ENCODE measurements around the gene LBX1.

The LBX1 gene

GRCh38 chr10:101233863-101234262, 4.6 kb upstream of the LBX1 start:
- TF ChIP-seq CTCF (conservative IDR thresholded peaks at IDR 0.05): no peak
- TF ChIP-seq ZFX (IDR thresholded peaks at IDR 0.05): no peak
- H3K27ac ChIP-seq: no peak overlapping the region

- no peak overlapping the region for H3K27ac ChIP-seq
- TF ChIP-seq CTCF (conservative IDR thresholded peaks at IDR 0.05): no peak
- TF ChIP-seq ZFX (IDR thresholded peaks at IDR 0.05): no peak
Observed at GRCh38 chr10:101233443-101233842, 4.2 kb upstream of the LBX1 start.

- TF ChIP-seq CTCF (conservative IDR thresholded peaks at IDR 0.05): no peak
- TF ChIP-seq ZFX (IDR thresholded peaks at IDR 0.05): no peak
- H3K27ac ChIP-seq: no peak overlapping the region
Observed at GRCh38 chr10:101231912-101232689, 2.8 kb upstream of the LBX1 start.

- no peak for TF ChIP-seq CTCF (conservative IDR thresholded peaks at IDR 0.05)
- no peak for TF ChIP-seq ZFX (IDR thresholded peaks at IDR 0.05)
- H3K27ac ChIP-seq: no peak overlapping the region
Observed at GRCh38 chr10:101231092-101231491, 1.8 kb upstream of the LBX1 start.

- no peak overlapping the region for H3K27ac ChIP-seq
- TF ChIP-seq CTCF (conservative IDR thresholded peaks at IDR 0.05): no peak
Observed at GRCh38 chr10:101230183-101230917, 1.1 kb upstream of the LBX1 start.

GRCh38 chr10:101228966-101229265, 347 bp downstream of the LBX1 start:
- no peak overlapping the region for H3K27ac ChIP-seq
- no peak for TF ChIP-seq ZFX (IDR thresholded peaks at IDR 0.05)
- no peak; the same call in 1 of the 2 replicates for TF ChIP-seq CTCF (conservative IDR thresholded peaks at IDR 0.05)

- TF ChIP-seq ZFX (IDR thresholded peaks at IDR 0.05) (no peak), CTCF (conservative IDR thresholded peaks at IDR 0.05) (no peak)
Observed at GRCh38 chr10:101228153-101228965, 904 bp downstream of the LBX1 start.

More at GRCh38 chr10:101228153-101228965, 904 bp downstream of the LBX1 start:
- H3K27ac ChIP-seq: no peak overlapping the region

Data from C4-2B (cell line).